PC-3 (cell line): Measurements from ENCODE around the gene ANKRD27. TPM values are rescaled to one million over a fixed set of nuclear protein-coding genes. Genes with fewer than 3 reads are reported as not detected.

ENCODE experiments used
- ATAC-seq: fragments of 200-7000 bp; cut with Tn5 transposase; 2 replicates; pipeline ENCODE4 v1.9.1; 2020; ENCODE audit warnings: mild to moderate bottlenecking, moderate library complexity
- BruUV-seq: library from RNA; stranded (reverse); fragments of 400-500 nt; replicated peaks from 2 replicates; lab custom pipeline; 2021; lab: Mats Ljungman, UMichigan
- CTCF ChIA-PET: fragments of 300-600 bp; sonication (Branson Sonifier 250); formaldehyde crosslinking; loops from one replicate; lab custom pipeline; 2022; ENCODE audit warnings: antibody characterized with exemption; lab: Charles Lee
- POLR2A ChIA-PET: fragments of 300-600 bp; sonication (Branson Sonifier 250); formaldehyde crosslinking; loops from one replicate; lab custom pipeline; 2022; ENCODE audit warnings: antibody characterized with exemption; ENCODE audit not compliant: unreplicated experiment; lab: Charles Lee
- DNase-seq: peaks from one replicate; pipeline ENCODE4 v3.0.0-alpha.2; 2015
- H2AFZ ChIP-seq: fragments of 300-600 bp; sonication (generic); 2 replicates; pipeline ENCODE4 v1.6.0; 2016; ENCODE audit warnings: antibody characterized with exemption, low read length
- H3F3A ChIP-seq: fragments of 300-600 bp; sonication (generic); one replicate; pipeline ENCODE4 v1.6.0; 2017; ENCODE audit warnings: antibody characterized with exemption, low read length, control low read depth, mild to moderate bottlenecking; ENCODE audit not compliant: unreplicated experiment
- H3K27ac ChIP-seq: fragments of 300-600 bp; sonication (generic); 2 replicates; pipeline ENCODE4 v1.5.1; 2016; ENCODE audit warnings: mild to moderate bottlenecking, low read length
- H3K27me3 ChIP-seq: fragments of 300-600 bp; sonication (generic); 2 replicates; pipeline ENCODE4 v1.6.1; 2016; ENCODE audit warnings: low read length, mixed read lengths
- H3K36me3 ChIP-seq: fragments of 300-600 bp; sonication (generic); 2 replicates; pipeline ENCODE4 v1.6.1; 2016; ENCODE audit warnings: low read depth, mixed run types, low read length, mixed read lengths
- H3K4me1 ChIP-seq: fragments of 300-600 bp; sonication (generic); 2 replicates; pipeline ENCODE4 v1.5.1; 2016; ENCODE audit warnings: low read length; ENCODE audit not compliant: insufficient read depth
- H3K4me2 ChIP-seq: fragments of 300-600 bp; sonication (generic); 2 replicates; pipeline ENCODE4 v1.6.0; 2016; ENCODE audit warnings: low read length
- H3K4me3 ChIP-seq: fragments of 300-600 bp; sonication (generic); 2 replicates; pipeline ENCODE4 v1.5.1; 2016; ENCODE audit warnings: mild to moderate bottlenecking, low read length, mixed read lengths
- H3K79me2 ChIP-seq: fragments of 300-600 bp; sonication (generic); 2 replicates; pipeline ENCODE4 v1.6.1; 2017; ENCODE audit warnings: low read length, mixed read lengths
- H3K9ac ChIP-seq: fragments of 300-600 bp; sonication (generic); 2 replicates; pipeline ENCODE4 v1.6.0; 2016; ENCODE audit warnings: mild to moderate bottlenecking, low read length
- H3K9me2 ChIP-seq: fragments of 300-600 bp; sonication (generic); replicated peaks from 2 replicates; pipeline ENCODE4 v1.6.1; 2016; ENCODE audit warnings: mixed run types, low read length, mixed read lengths
- H3K9me3 ChIP-seq: fragments of 300-600 bp; sonication (generic); 2 replicates; pipeline ENCODE4 v1.6.1; 2016; ENCODE audit warnings: low read length, mixed read lengths
- H4K20me1 ChIP-seq: fragments of 300-600 bp; sonication (generic); 2 replicates; pipeline ENCODE4 v1.6.1; 2016; ENCODE audit warnings: low read length, mixed read lengths
- EZH2 ChIP-seq: fragments of 300-600 bp; sonication (generic); IDR thresholded peaks from one replicate; pipeline ENCODE4 v1.6.1; 2017; ENCODE audit warnings: antibody characterized with exemption, mild to moderate bottlenecking, low read length; ENCODE audit not compliant: unreplicated experiment
- EZH2phosphoT487 ChIP-seq: fragments of 300-600 bp; sonication (generic); IDR thresholded peaks from 2 replicates; pipeline ENCODE4 v1.6.1; 2018; ENCODE audit warnings: mild to moderate bottlenecking, antibody characterized with exemption, low read length, borderline replicate concordance
- intact Hi-C: fragments of 100-400 bp; cut with micrococcal nuclease; formaldehyde crosslinking; loops from 2 replicates; pipeline ENCODE4 v1.9.0; 2023
- total RNA-seq: library from RNA; depleted of rRNA; stranded (reverse); fragments of >200 nt; gene quantifications from 2 replicates; pipeline ENCODE4 v1.2.3, GENCODE V29; 2014
- TF ChIP-seq, protein P1 (sequence below): fragments of 300-600 bp; sonication (generic); conservative IDR thresholded peaks from 2 replicates; pipeline ENCODE4 v1.5.1; 2017; ENCODE audit warnings: antibody characterized with exemption, low read depth, mild to moderate bottlenecking, low read length

The ANKRD27 gene
- total RNA-seq, 1 experiment from 2014 or later = 14.3 TPM

DNA sequence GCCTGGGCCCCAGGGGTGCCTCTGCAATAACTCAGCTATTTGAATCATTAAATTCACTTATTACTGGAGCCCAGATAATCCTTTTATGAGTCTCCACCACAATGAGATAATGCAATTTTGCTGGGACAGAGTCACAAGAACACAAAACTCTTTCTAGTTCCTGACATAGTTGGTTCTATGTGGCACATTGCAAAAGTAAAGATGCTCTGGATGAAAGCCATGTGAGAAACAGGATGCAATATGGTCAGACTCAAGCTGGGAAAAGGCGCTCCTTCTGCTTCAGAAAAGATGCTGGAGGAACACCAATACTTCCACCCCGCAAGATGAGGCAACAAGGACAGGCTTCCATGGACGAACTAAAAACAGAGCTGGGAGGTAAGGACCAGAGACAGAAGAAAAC, 5.7 kb downstream of the ANKRD27 start:
- ChIA-PET CTCF (no interaction called here), POLR2A (interaction anchor here (0.7 kb wide), 1 partner anchor 375 kb away, joined by 3 read pairs; no protein-coding TSS in a partner anchor)
- Histone ChIP-seq H3K4me2 (no peak overlapping the region), H3K9me3 (no peaks in the 10 kb centered on the region), H3K27me3 (no peaks in the 10 kb centered on the region), H3K27ac (no peak overlapping the region), H3F3A (no peaks in the 10 kb centered on the region), H4K20me1 (peaks cover 7% of the 10 kb centered on the region; the same call in 1 of the 2 replicates), H3K79me2 (peaks cover 76% of the 10 kb centered on the region), H3K9me2 (no peaks in the 10 kb centered on the region), H2AFZ (no peak overlapping the region), H3K9ac (no peak overlapping the region), H3K4me3 (no peak overlapping the region), H3K36me3 (no peaks in the 10 kb centered on the region), H3K4me1 (peaks cover 12% of the 10 kb centered on the region)
- no TSS peak for BruUV-seq
- no peak for TF ChIP-seq EZH2
- TF ChIP-seq EZH2phosphoT487 = no peak
- TF ChIP-seq, protein P1, sequence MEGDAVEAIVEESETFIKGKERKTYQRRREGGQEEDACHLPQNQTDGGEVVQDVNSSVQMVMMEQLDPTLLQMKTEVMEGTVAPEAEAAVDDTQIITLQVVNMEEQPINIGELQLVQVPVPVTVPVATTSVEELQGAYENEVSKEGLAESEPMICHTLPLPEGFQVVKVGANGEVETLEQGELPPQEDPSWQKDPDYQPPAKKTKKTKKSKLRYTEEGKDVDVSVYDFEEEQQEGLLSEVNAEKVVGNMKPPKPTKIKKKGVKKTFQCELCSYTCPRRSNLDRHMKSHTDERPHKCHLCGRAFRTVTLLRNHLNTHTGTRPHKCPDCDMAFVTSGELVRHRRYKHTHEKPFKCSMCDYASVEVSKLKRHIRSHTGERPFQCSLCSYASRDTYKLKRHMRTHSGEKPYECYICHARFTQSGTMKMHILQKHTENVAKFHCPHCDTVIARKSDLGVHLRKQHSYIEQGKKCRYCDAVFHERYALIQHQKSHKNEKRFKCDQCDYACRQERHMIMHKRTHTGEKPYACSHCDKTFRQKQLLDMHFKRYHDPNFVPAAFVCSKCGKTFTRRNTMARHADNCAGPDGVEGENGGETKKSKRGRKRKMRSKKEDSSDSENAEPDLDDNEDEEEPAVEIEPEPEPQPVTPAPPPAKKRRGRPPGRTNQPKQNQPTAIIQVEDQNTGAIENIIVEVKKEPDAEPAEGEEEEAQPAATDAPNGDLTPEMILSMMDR = no peak
- DNase-seq = no peak
- ATAC-seq = no peak
- intact Hi-C loops = no loop called here

DNA sequence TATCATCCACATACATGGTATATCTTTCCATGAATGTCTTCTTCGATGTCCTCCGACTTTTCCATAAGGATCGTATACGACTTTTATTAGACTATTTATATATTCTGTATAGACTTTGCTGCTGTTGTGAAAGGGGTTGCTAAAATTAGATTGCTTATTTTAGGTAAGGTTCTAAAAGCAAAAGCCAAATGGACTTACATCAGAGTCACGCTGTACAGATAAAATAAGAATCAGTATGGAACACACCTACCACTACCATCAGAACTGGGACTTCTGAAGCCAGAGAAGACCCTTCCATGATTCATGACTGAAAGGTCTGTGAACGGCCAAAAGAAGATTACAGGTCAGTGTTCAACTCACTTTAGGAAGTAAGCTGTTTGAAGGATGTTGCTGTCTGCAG, 8.9 kb downstream of the ANKRD27 start:
- H3K36me3 ChIP-seq = no peaks in the 10 kb centered on the region
- H3K79me2 ChIP-seq = peaks cover 57% of the 10 kb centered on the region
- no peak overlapping the region for H3K27ac ChIP-seq
- peaks cover 5% of the 10 kb centered on the region; the same call in 1 of the 2 replicates for H3K4me1 ChIP-seq
- H3K27me3 ChIP-seq = no peaks in the 10 kb centered on the region
- no peaks in the 10 kb centered on the region for H3K9me3 ChIP-seq
- H2AFZ ChIP-seq = no peak overlapping the region
- no peak overlapping the region for H3K4me3 ChIP-seq
- no peak overlapping the region for H3K9ac ChIP-seq
- TF ChIP-seq EZH2phosphoT487 (no peak), EZH2 (no peak)
- TF ChIP-seq, protein P1 = no peak
- ATAC-seq (no peak), DNase-seq (no peak)
- H3K4me2 ChIP-seq = no peak overlapping the region
- H3K9me2 ChIP-seq = no peaks in the 10 kb centered on the region
- CTCF ChIA-PET = no interaction called here
- intact Hi-C loops = no loop called here
- H3F3A ChIP-seq = no peaks in the 10 kb centered on the region
- H4K20me1 ChIP-seq = no peaks in the 10 kb centered on the region
- BruUV-seq = no TSS peak
- POLR2A ChIA-PET = no interaction called here

DNA sequence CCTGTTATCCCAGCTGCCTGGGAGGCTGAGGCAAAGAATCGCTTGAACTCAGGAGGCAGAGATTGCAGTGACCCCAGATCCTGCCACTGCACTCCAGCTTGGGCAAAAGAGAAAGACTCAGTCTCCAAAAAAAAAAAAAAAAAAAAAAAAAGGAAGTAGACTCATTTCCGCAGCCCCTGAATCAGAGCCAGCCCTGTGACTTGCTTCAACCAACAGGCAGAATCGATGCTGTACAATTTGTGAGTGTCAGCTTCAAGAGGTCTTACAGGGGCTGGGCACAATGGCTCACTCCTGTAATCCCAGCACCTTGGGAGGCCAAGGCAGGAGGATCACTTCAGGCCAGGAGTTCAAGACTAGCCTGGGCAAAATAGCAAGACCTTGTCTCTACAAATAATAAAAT, 12.8 kb downstream of the ANKRD27 start:
- no peak overlapping the region for H3K27ac ChIP-seq
- intact Hi-C loops = no loop called here
- POLR2A ChIA-PET = no interaction called here
- H3F3A ChIP-seq = no peaks in the 10 kb centered on the region
- no peaks in the 10 kb centered on the region for H4K20me1 ChIP-seq
- ATAC-seq = no peak
- TF ChIP-seq EZH2 (no peak), EZH2phosphoT487 (no peak)
- TF ChIP-seq, protein P1 = no peak
- no peaks in the 10 kb centered on the region for H3K9me2 ChIP-seq
- H3K9ac ChIP-seq = no peak overlapping the region
- H3K4me3 ChIP-seq = no peak overlapping the region
- H3K4me2 ChIP-seq = no peak overlapping the region
- H3K36me3 ChIP-seq = no peaks in the 10 kb centered on the region
- no peaks in the 10 kb centered on the region for H3K27me3 ChIP-seq
- no TSS peak for BruUV-seq
- no peaks in the 10 kb centered on the region for H3K9me3 ChIP-seq
- CTCF ChIA-PET = no interaction called here
- H3K4me1 ChIP-seq = no peaks in the 10 kb centered on the region
- no peak overlapping the region for H2AFZ ChIP-seq
- peaks cover 27% of the 10 kb centered on the region for H3K79me2 ChIP-seq
- DNase-seq = no peak
